Activated T-cell treated with anti-CD3 and anti-CD28 coated beads, Interleukin-2, amount 50 U/mL, for 24 hours (primary cell): ENCODE data around the gene FKBP14.
"Not testable (repeated sequence)": the region's sequence is repeated elsewhere in the genome, so short reads cannot be mapped to it uniquely, and the experiment has no call there.

Experiments
- DNase-seq: peaks from one replicate; pipeline ENCODE4 v3.0.0-alpha.2; 2020
- H3K27ac Mint-ChIP-seq: 2 replicates; pipeline ENCODE4 v1.8.0; 2020; ENCODE audit warnings: mild to moderate bottlenecking, mixed read lengths
- H3K27me3 Mint-ChIP-seq: 2 replicates; pipeline ENCODE4 v1.8.0; 2020; ENCODE audit warnings: mixed read lengths
- H3K36me3 Mint-ChIP-seq: 2 replicates; pipeline ENCODE4 v1.8.0; 2020; ENCODE audit warnings: low read depth, mixed read lengths
- H3K4me1 Mint-ChIP-seq: 2 replicates; pipeline ENCODE4 v1.8.0; 2020; ENCODE audit warnings: low read depth, mixed read lengths
- H3K4me3 Mint-ChIP-seq: 2 replicates; pipeline ENCODE4 v1.8.0; 2020; ENCODE audit warnings: mild to moderate bottlenecking, moderate library complexity, mixed read lengths
- H3K9me3 Mint-ChIP-seq: 2 replicates; pipeline ENCODE4 v1.8.0; 2020; ENCODE audit warnings: mixed read lengths

Gene FKBP14

DNA sequence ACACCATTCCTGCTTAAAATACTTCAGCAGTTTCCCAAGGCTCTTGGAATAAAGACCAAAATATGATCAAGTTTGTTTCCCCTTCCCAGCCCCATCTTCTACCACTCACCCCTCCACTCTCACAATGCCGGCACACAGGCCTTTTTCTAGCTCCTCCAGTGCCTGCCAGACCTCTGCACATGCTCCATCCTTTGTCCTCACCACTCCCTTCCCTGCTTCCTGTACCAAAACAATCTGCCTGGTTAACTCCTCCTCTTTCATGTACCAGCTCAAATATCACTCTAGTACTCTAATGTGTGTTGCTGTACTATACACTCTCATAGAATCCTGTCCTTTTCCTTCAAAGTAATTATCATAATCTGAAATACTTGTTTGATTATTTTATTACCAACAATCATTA lies 56.3 kb downstream of the FKBP14 start:
- Mint-ChIP-seq H3K4me3 (no peak overlapping the region), H3K9me3 (no peaks in the 10 kb centered on the region), H3K36me3 (no peaks in the 10 kb centered on the region), H3K27ac (no peak overlapping the region), H3K27me3 (peaks cover 6% of the 10 kb centered on the region), H3K4me1 (peaks cover 14% of the 10 kb centered on the region)
- no peak for DNase-seq

GRCh38 chr7:29969738-29970137 lies 56.8 kb downstream of the FKBP14 start:
- no peak overlapping the region for H3K27ac Mint-ChIP-seq
- DNase-seq: no peak
- H3K4me1 Mint-ChIP-seq: peaks cover 14% of the 10 kb centered on the region
- no peaks in the 10 kb centered on the region for H3K36me3 Mint-ChIP-seq
- H3K27me3 Mint-ChIP-seq: peaks cover 6% of the 10 kb centered on the region
- no peak overlapping the region for H3K4me3 Mint-ChIP-seq
- no peaks in the 10 kb centered on the region for H3K9me3 Mint-ChIP-seq

DNA sequence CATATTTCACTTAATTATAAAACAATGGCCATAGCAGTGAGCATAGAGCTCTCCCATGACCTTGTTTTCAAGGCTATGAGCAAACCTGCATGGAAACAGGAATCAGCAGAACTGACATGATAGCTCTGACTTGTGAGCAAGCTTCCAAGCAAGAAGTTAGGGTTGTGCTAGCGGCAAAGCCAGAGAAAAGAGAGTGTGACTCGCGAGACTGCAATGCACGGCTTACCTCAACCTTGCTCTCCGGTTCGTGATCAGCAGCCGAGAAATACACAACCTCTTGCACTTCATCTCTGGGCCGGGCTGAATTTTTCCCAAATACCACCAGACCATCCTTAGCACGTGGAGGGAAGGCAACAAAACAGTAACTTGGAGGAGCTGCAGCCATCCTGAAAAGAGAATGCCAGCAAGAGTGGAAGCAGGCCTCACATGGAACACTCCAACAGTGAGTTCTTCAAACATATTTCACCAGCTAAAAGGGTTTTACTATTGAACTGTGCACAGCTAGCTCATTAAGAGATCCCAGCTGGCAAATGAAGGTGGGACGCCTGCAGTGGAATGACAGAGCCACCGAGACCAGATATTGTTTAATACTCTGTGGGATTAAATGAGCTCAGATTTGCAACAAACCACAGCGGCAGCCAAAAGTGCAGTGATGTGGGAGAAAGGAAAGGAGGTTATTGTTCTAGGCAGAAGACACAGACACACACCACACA lies 57.7 kb downstream of the FKBP14 start:
- no peaks in the 10 kb centered on the region for H3K9me3 Mint-ChIP-seq
- no peaks in the 10 kb centered on the region for H3K36me3 Mint-ChIP-seq
- DNase-seq: no peak
- H3K4me1 Mint-ChIP-seq: peaks cover 14% of the 10 kb centered on the region
- no peak overlapping the region for H3K27ac Mint-ChIP-seq
- H3K4me3 Mint-ChIP-seq: no peak overlapping the region
- H3K27me3 Mint-ChIP-seq: peaks cover 6% of the 10 kb centered on the region

DNA sequence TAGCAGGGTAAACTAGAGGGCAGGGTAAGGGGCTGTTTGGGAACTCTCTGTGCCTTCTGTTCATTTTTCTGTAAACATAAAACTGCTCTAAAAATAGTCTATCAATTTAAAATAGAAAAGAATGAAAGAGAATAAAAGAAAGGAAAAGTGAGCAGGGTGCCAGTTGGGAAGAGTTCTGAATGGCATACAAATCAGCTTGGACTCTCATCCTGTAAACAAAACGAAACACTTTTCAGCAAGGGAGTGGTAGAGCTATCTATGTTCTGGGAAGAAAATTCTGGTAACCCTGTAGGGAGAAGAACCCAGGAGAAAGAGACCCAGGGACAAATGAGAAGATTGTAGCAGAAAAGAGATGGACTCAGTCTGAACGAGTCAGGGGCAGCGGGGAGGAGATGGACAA lies 61.5 kb downstream of the FKBP14 start:
- DNase-seq: no peak
- no peaks in the 10 kb centered on the region for H3K9me3 Mint-ChIP-seq
- H3K4me3 Mint-ChIP-seq: no peak overlapping the region
- peaks cover 6% of the 10 kb centered on the region for H3K27me3 Mint-ChIP-seq
- H3K4me1 Mint-ChIP-seq: peaks cover 10% of the 10 kb centered on the region
- no peaks in the 10 kb centered on the region for H3K36me3 Mint-ChIP-seq
- no peak overlapping the region for H3K27ac Mint-ChIP-seq

GRCh38 chr7:29962035-29962434 lies 64.5 kb downstream of the FKBP14 start:
- Mint-ChIP-seq H3K4me3 (no peak overlapping the region), H3K36me3 (no peaks in the 10 kb centered on the region), H3K4me1 (peaks cover under 1% of the 10 kb centered on the region)

DNA sequence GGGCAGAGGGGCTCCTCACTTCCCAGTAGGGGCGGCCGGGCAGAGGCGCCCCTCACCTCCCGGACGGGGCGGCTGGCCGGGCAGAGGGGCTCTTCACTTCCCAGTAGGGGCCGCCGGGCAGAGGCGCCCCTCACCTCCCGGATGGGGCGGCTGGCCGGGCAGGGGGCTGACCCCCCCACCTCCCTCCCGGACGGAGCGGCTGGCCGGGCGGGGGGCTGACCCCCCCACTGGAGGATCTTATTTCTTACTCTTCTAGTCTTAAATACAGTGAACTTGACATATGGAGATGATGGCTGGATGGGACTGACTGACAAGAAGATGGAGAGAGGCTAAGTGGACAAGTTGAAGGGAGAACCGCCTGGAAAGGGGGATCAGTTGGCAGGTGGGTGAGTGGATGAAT lies 64.9 kb downstream of the FKBP14 start:
- H3K36me3 Mint-ChIP-seq, H3K9me3 Mint-ChIP-seq, H3K27ac Mint-ChIP-seq, H3K4me1 Mint-ChIP-seq, H3K27me3 Mint-ChIP-seq, H3K4me3 Mint-ChIP-seq, DNase-seq: not testable (repeated sequence)

More at GRCh38 chr7:29962035-29962434, 64.5 kb downstream of the FKBP14 start:
- DNase-seq: no peak
- no peak overlapping the region for H3K27ac Mint-ChIP-seq
- H3K9me3 Mint-ChIP-seq: no peaks in the 10 kb centered on the region
- no peaks in the 10 kb centered on the region for H3K27me3 Mint-ChIP-seq
